RKO (cell line): ENCODE results near the gene NCBP3.
"Not testable (repeated sequence)": the region's sequence is repeated elsewhere in the genome, so short reads cannot be mapped to it uniquely, and the experiment has no call there.

Experiments
- DNase-seq: peaks from one replicate; pipeline ENCODE4 v3.0.0-alpha.2; 2016; ENCODE audit warnings: low spot score

NCBP3 gene

GRCh38 chr17:3809135-3809534 is 36.9 kb downstream of the NCBP3 start:
- no peak for DNase-seq

GRCh38 chr17:3808701-3809100 is 37.3 kb downstream of the NCBP3 start:
- no peak for DNase-seq

- no peak for DNase-seq
Measured at GRCh38 chr17:3805581-3805980, 40.5 kb downstream of the NCBP3 start.

- DNase-seq = no peak
Measured at GRCh38 chr17:3804503-3804931, 41.5 kb downstream of the NCBP3 start.

- no peak for DNase-seq
Measured at GRCh38 chr17:3803308-3803640, 42.8 kb downstream of the NCBP3 start.

- DNase-seq = no peak
Measured at GRCh38 chr17:3802461-3803307, 43.4 kb downstream of the NCBP3 start.

- no peak for DNase-seq
Measured at GRCh38 chr17:3801792-3802191, 44.3 kb downstream of the NCBP3 start.

GRCh38 chr17:3801347-3801746 is 44.7 kb downstream of the NCBP3 start:
- no peak for DNase-seq

GRCh38 chr17:3800362-3801271 is 45.4 kb downstream of the NCBP3 start, which contains the start of gene ITGAE:
Gene ITGAE, minus strand, starts transcription at chr17:3801188. Its CDS starts 44 bp downstream, at chr17:3801144.
- no peak for DNase-seq

GRCh38 chr17:3799181-3799945 is 46.7 kb downstream of the NCBP3 start:
- DNase-seq = no peak

- DNase-seq = no peak
Measured at GRCh38 chr17:3798273-3799180, 47.5 kb downstream of the NCBP3 start.

GRCh38 chr17:3796822-3797170 is 49.2 kb downstream of the NCBP3 start:
- no peak for DNase-seq

- DNase-seq = no peak
Measured at GRCh38 chr17:3796110-3796821, 49.8 kb downstream of the NCBP3 start.

GRCh38 chr17:3795390-3796102 is 50.5 kb downstream of the NCBP3 start:
- no peak for DNase-seq

- no peak for DNase-seq
Measured at GRCh38 chr17:3794557-3795389, 51.3 kb downstream of the NCBP3 start.

GRCh38 chr17:3794152-3794551 is 51.9 kb downstream of the NCBP3 start:
- not testable (repeated sequence) for DNase-seq

- DNase-seq = not testable (repeated sequence)
Measured at GRCh38 chr17:3793258-3793657, 52.8 kb downstream of the NCBP3 start.

- no peak for DNase-seq
Measured at GRCh38 chr17:3792481-3792880, 53.6 kb downstream of the NCBP3 start.

GRCh38 chr17:3788200-3788599 is 57.8 kb downstream of the NCBP3 start:
- DNase-seq = no peak
